GM21528 (cell line): ENCODE results near the gene ARHGEF1.

Source experiments
- ATAC-seq: cut with Tn5 transposase; IDR thresholded peaks from one replicate; pipeline ENCODE4 v1.9.1; 2021; ENCODE audit warnings: mild to moderate bottlenecking, moderate library complexity; ENCODE audit not compliant: unreplicated experiment, low FRiP score

ARHGEF1 gene

GRCh38 chr19:41901707-41902360 is 18.9 kb downstream of the ARHGEF1 start:
- ATAC-seq, result no peak

GRCh38 chr19:41902594-41902993 is 19.6 kb downstream of the ARHGEF1 start:
- no peak for ATAC-seq

DNA sequence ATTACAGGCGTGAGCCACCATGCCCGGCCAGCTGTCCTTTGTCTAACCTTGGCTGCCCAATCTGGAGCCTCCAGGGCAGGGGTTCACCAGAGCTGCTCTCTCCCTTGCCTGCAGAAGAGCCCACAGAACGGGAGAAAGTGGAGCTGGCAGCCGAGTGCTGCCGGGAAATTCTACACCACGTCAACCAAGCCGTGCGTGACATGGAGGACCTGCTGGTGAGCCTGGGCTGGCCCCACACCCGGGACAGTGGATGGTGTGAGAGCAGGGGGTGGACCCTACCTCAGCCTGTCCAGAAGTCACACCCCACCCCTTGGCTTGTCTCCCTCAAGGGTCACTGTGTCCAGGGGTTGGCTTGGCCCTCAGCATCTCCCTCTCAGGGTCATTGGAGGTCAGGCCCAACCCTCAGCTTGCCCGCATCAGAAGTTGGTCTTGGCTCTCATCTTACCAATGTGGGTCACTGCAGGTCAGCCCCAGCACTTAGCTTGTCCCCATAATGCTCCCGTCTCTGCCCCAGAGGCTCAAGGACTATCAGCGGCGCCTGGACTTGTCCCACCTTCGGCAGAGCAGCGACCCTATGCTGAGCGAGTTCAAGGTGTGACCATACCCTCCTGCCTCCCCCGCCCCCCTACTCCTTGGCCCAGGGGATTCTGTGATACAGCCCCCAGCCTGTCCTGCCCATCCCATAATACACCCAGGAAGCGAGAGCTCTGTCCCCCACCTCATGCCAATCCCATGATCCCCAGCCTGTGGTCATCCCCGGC is 20.4 kb downstream of the ARHGEF1 start:
- ATAC-seq, result no peak

DNA sequence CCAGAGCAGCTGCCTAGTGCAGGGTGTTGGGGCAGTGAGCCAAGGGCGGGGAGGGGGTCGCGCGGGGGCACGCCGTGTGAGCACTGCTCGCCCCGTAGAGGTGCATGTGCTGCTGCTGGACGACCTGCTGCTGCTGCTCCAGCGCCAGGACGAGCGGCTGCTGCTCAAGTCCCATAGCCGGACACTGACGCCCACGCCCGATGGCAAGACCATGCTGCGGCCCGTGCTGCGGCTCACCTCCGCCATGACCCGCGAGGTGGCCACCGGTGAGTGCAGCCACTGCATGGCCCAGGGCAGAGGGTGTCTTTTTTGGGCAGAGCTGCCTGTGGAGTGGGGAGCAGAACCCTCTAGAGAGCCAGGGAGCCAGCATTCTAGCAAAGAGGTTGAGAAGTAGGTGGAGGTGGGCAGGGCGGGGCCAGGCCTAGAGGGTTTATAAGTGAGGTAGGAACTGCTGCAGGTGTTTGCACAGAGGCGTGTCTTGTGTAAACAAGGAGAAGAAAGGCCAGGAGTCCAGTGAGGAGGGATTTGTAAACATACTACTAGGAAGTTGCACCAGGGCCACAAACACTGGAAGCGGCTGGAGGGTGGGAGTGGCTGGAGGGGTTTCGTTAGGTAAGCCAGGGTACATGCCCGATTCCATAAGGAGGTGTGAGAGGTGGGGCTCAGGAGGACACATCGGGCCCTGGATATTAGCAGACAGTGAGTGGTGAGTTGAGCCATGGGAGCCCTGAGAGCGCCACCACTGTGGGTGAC is 21.3 kb downstream of the ARHGEF1 start:
- no peak for ATAC-seq

GRCh38 chr19:41905273-41906002 is 22.5 kb downstream of the ARHGEF1 start:
- ATAC-seq, result no peak

GRCh38 chr19:41906271-41906670 is 23.3 kb downstream of the ARHGEF1 start:
- no peak for ATAC-seq

GRCh38 chr19:41906916-41907680 is 24.1 kb downstream of the ARHGEF1 start:
- ATAC-seq, result no peak

- no peak for ATAC-seq
Observed at GRCh38 chr19:41907994-41908615, 25.1 kb downstream of the ARHGEF1 start.

- ATAC-seq, result no peak
Observed at GRCh38 chr19:41908724-41909464, 25.9 kb downstream of the ARHGEF1 start.

DNA sequence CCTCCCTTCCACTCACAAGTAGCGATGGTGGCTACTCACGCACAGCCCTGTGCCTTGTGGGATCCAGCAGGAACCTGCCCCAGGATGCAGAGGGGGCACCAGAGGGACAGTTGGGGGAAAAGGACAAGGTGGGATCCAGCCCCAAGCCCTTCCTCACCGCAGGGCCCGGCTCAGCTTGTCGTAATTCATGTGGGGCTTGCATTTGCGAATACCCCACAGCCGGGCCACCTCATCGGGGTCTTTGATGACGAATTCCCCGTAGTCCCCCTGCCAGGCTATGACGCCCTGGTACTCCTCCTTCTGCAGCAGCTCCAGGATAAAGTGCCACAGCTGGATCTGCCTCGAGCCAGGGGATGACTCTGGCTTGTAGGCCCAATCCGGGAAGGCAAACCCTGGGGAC is 26.7 kb downstream of the ARHGEF1 start:
- ATAC-seq, result no peak

GRCh38 chr19:41910240-41910991 is 27.4 kb downstream of the ARHGEF1 start:
- ATAC-seq, result no peak

DNA sequence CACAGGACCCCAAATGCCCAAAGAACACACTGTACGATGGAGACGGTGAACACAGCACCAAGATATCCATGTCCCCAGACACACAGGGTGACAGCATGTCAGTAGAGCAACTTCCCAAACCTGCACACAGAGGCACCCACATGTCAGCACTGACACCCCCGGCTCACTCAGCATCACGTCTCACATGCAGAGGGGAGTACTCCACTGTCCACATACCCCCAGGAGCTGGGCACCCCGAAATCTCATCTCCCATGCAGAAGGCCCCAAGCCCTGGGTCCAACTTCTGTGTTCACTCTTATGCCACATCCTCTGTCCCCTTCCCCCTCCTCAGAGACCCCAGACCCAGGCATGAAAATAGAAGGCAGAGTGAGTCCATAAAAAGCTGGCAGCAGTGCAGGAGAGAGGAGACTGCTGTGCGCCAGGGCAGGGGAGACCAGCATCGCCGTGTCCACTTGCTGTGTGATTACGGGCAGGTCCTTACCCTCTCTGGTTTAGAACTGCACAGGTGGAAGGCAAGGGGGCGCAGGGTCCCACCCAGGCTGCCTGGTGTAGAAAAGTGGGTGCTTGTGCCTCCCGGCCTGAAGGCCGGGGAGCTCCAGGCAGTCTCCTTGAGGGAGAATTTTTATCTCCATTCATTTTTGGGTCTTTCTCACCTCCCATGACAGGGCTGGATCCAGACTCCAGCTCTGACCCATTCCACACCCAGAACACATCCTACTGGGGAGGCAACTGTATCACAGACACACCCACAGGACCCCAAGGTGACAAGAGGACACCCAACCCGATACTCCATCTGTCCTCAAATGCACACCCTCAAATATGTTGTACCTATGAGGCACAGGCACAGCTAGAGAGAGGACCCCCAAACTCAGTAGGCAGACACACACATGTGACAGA is 28.3 kb downstream of the ARHGEF1 start:
- no peak for ATAC-seq

GRCh38 chr19:41911889-41912731 is 29.1 kb downstream of the ARHGEF1 start:
- ATAC-seq, result no peak

- ATAC-seq, result no peak
Observed at GRCh38 chr19:41912899-41913537, 30.0 kb downstream of the ARHGEF1 start.

- no peak for ATAC-seq
Observed at GRCh38 chr19:41913538-41914423, 30.8 kb downstream of the ARHGEF1 start.
